ENCODE results near the gene TSNAXIP1. TPM values are rescaled to one million over a fixed set of nuclear protein-coding genes. Genes with fewer than 3 reads are reported as not detected.
A peak's percentile ranks its signal among the peaks of the same experiment; 100 is the strongest.

Gene TSNAXIP1
- total RNA-seq, 2 donors from 2014 or later: 1.6 TPM; not detected in 1

DNA sequence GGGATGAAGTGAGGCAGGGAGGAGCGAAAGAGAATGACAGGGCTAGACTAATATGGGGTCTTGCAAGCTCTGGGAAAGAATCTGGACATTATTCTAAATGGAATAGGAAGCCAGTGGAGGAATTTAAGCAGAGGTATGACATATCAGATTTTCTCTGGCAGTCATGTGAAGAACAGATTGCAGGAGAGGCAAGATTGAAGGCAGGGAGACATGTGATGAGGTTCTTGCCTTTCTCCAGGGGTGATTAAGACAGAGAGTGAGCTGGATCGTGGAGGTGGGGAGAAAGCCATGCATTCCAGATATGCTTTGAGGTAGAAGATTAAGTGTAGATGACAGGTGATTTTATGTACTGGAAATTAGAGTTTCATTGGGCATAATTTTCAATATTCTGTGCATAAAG lies 31.1 kb downstream of the TSNAXIP1 start:
- no peak overlapping the region for H3K27ac ChIP-seq
- ATAC-seq: no peak
- DNase-seq: no peak
- no peaks in the 10 kb centered on the region for H3K36me3 ChIP-seq (replicated peaks in 1 of 2; ENCODE audit: insufficient read depth in 1 of 2, low read depth in 2 of 2)
- H3K4me1 ChIP-seq: peaks cover 20% of the 10 kb centered on the region
- intact Hi-C loops (cut with DNase I): no loop called here
- H3K9me3 ChIP-seq: no peaks in the 10 kb centered on the region
- H3K27me3 ChIP-seq: no peaks in the 10 kb centered on the region
- TF ChIP-seq, protein P1, sequence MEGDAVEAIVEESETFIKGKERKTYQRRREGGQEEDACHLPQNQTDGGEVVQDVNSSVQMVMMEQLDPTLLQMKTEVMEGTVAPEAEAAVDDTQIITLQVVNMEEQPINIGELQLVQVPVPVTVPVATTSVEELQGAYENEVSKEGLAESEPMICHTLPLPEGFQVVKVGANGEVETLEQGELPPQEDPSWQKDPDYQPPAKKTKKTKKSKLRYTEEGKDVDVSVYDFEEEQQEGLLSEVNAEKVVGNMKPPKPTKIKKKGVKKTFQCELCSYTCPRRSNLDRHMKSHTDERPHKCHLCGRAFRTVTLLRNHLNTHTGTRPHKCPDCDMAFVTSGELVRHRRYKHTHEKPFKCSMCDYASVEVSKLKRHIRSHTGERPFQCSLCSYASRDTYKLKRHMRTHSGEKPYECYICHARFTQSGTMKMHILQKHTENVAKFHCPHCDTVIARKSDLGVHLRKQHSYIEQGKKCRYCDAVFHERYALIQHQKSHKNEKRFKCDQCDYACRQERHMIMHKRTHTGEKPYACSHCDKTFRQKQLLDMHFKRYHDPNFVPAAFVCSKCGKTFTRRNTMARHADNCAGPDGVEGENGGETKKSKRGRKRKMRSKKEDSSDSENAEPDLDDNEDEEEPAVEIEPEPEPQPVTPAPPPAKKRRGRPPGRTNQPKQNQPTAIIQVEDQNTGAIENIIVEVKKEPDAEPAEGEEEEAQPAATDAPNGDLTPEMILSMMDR (IDR thresholded peaks at IDR 0.05): no peak
- no peak for TF ChIP-seq POLR2A (IDR thresholded peaks at IDR 0.05)
- no peak overlapping the region for H3K4me3 ChIP-seq
- WGBS, 2 donors: 76 to 91% methylated on average over 2 of the region's 2 CpGs

- H3K36me3 ChIP-seq (replicated peaks in 1 of 2; ENCODE audit: insufficient read depth in 1 of 2, low read depth in 2 of 2): no peaks in the 10 kb centered on the region
- no peaks in the 10 kb centered on the region for H3K27me3 ChIP-seq
- intact Hi-C loops (cut with DNase I): no loop called here
- peak overlapping the region; percentile 96 to 99 (median 98) for H3K27ac ChIP-seq
- WGBS, 2 donors: 44 to 66% methylated on average over 9 to 17 of the region's 17 CpGs
- ATAC-seq: no peak
- H3K4me1 ChIP-seq: peaks cover 42% of the 10 kb centered on the region
- H3K4me3 ChIP-seq: no peak overlapping the region
- TF ChIP-seq POLR2A (IDR thresholded peaks at IDR 0.05): no peak
- TF ChIP-seq, protein P1 (IDR thresholded peaks at IDR 0.05): no peak
- DNase-seq: no peak
- no peaks in the 10 kb centered on the region for H3K9me3 ChIP-seq
Measured at GRCh38 chr16:67841198-67841815, 34.6 kb downstream of the TSNAXIP1 start.

DNA sequence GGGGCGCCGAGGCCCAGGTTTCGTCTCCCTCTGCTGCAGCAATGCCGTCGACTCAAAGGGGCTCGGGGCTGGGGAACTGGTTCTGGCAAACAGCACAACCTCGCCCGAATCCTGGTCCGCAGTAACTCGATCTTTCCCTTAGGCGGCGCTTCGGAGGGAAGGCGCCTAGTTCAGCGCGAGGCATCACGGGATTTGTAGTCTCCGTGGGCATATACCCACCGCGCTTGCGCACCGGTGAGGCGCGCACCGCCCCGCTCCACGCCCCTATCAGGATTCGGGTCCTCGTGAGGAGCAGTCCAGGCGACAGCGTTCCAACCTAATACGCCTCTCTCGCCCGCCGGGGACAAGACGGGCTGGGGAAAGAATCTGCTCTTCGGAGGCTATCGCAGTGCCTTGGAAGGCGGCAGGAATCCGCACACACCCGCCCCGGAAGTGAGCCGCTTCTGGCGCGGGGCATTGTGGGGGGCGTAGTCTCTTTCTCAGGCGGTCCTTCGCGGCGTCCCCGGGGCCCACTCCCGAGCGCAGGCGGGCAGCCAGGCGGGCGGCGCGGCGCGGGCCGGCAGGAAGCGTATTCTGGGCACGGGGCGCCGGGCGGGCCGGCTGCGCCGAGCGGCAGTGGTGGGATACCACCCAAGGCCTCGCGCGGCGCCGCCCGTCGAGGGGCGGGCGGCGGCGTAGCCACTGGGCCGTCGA lies 35.3 kb downstream of the TSNAXIP1 start, which contains the start of gene THAP11:
Gene THAP11 (plus strand): TSS at position 505 of the 693 bp plus-strand sequence. CDS start 235 bp downstream, outside the sequence.
- Histone ChIP-seq H3K4me3 (peak within 1 kb of the TSS; percentile 25 to 94), H3K9me3 (no peaks in the 10 kb centered on the region), H3K4me1 (peaks cover 42% of the 10 kb centered on the region), H3K36me3 (replicated peaks in 1 of 2; ENCODE audit: insufficient read depth in 1 of 2, low read depth in 2 of 2) (no peaks in the 10 kb centered on the region), H3K27ac (peak within 1 kb of the TSS; percentile 96 to 99 (median 98)), H3K27me3 (no peaks in the 10 kb centered on the region)
- WGBS, 2 donors: 0 to 6% methylated on average over 7 to 53 of the region's 83 CpGs
- intact Hi-C loops (cut with DNase I): no loop called here
- TF ChIP-seq POLR2A (IDR thresholded peaks at IDR 0.05): peak; percentile 37 to 50 (median 41)
- TF ChIP-seq, protein P1 (IDR thresholded peaks at IDR 0.05): peak; percentile 65 to 97 (median 94)
- DNase-seq (peak; percentile 95 to 96 (median 96)), ATAC-seq (peak; percentile 79)

DNA sequence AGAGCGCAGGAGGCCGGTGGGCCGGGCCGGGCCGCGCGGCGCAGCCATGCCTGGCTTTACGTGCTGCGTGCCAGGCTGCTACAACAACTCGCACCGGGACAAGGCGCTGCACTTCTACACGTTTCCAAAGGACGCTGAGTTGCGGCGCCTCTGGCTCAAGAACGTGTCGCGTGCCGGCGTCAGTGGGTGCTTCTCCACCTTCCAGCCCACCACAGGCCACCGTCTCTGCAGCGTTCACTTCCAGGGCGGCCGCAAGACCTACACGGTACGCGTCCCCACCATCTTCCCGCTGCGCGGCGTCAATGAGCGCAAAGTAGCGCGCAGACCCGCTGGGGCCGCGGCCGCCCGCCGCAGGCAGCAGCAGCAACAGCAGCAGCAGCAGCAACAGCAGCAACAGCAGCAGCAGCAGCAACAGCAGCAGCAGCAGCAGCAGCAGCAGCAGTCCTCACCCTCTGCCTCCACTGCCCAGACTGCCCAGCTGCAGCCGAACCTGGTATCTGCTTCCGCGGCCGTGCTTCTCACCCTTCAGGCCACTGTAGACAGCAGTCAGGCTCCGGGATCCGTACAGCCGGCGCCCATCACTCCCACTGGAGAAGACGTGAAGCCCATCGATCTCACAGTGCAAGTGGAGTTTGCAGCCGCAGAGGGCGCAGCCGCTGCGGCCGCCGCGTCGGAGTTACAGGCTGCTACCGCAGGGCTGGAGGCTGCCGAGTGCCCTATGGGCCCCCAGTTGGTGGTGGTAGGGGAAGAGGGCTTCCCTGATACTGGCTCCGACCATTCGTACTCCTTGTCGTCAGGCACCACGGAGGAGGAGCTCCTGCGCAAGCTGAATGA lies 36.0 kb downstream of the TSNAXIP1 start:
- TF ChIP-seq, protein P1 (IDR thresholded peaks at IDR 0.05): peak in 4 of 7 experiments; percentile 14 to 34 (median 23)
- TF ChIP-seq POLR2A (IDR thresholded peaks at IDR 0.05): peak in 2 of 3 donors; percentile 35 to 36
- Histone ChIP-seq H3K9me3 (no peaks in the 10 kb centered on the region), H3K27me3 (no peaks in the 10 kb centered on the region), H3K4me1 (peaks cover 46% of the 10 kb centered on the region), H3K27ac (peak overlapping the region; percentile 96 to 99 (median 98)), H3K36me3 (replicated peaks in 1 of 2; ENCODE audit: insufficient read depth in 1 of 2, low read depth in 2 of 2) (no peaks in the 10 kb centered on the region), H3K4me3 (peak overlapping the region; percentile 25 to 33)
- intact Hi-C loops (cut with DNase I): no loop called here
- 0 to 5% methylated on average over 8 to 67 of the region's 67 CpGs for WGBS, 2 donors
- ATAC-seq (peak; percentile 25), DNase-seq (peak; percentile 60 to 68 (median 60))
